Breast epithelium (tissue), 3 donors: Measurements from ENCODE around the gene PTMS.

ENCODE experiments used
- POLR2A ChIP-seq: fragments of 450-650 bp; IDR thresholded peaks from one replicate; pipeline ENCODE4 v1.6.1; 2016; ENCODE audit warnings: antibody characterized with exemption, mild to moderate bottlenecking, moderate library complexity
- POLR2AphosphoS5 ChIP-seq, 3 donors: sonication (generic); formaldehyde crosslinking; IDR thresholded peaks; one replicate each; pipeline ENCODE4 v1.6.1; 2017; ENCODE audit warnings: antibody characterized with exemption in 3 of 3
- TF ChIP-seq, protein P1 (sequence below), 3 donors: fragments of 450-650 bp; IDR thresholded peaks; one replicate each; pipeline ENCODE4 v1.5.1; 2016 to 2017; ENCODE audit warnings: antibody characterized with exemption in 3 of 3, mild to moderate bottlenecking in 3 of 3, moderate library complexity in 3 of 3

DNA sequence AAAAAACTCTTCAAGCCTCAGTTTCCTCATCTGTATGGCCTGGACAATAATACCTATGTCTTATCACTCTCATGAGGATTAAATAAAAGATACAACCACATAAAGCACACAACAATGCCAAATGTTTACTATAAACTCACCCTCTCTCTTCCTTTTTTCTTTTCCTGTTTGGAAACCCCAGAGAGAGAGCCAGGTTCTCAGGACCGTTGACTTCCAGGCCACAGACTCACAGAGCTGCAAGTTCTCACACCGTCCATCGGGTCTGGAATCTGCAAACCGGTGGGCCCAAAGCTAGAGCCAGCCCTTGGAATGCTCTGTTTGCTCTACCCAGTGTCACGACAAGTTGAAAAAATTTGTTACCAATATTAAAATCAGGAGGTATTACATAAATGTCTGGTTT is 18.6 kb downstream of the PTMS start:
- no peak for TF ChIP-seq POLR2A
- TF ChIP-seq, protein P1, sequence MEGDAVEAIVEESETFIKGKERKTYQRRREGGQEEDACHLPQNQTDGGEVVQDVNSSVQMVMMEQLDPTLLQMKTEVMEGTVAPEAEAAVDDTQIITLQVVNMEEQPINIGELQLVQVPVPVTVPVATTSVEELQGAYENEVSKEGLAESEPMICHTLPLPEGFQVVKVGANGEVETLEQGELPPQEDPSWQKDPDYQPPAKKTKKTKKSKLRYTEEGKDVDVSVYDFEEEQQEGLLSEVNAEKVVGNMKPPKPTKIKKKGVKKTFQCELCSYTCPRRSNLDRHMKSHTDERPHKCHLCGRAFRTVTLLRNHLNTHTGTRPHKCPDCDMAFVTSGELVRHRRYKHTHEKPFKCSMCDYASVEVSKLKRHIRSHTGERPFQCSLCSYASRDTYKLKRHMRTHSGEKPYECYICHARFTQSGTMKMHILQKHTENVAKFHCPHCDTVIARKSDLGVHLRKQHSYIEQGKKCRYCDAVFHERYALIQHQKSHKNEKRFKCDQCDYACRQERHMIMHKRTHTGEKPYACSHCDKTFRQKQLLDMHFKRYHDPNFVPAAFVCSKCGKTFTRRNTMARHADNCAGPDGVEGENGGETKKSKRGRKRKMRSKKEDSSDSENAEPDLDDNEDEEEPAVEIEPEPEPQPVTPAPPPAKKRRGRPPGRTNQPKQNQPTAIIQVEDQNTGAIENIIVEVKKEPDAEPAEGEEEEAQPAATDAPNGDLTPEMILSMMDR (IDR thresholded peaks at IDR 0.05), result no peak
- no peak for TF ChIP-seq POLR2AphosphoS5 (IDR thresholded peaks at IDR 0.05)
